Mesendoderm (in vitro differentiated cells): Measurements from ENCODE around the gene LZTS3.

Source experiments
- DNase-seq: peaks from one replicate; pipeline ENCODE4 v3.0.0; 2013
- H2AK5ac ChIP-seq: 2 replicates; pipeline ENCODE4 v1.6.1; 2013; ENCODE audit warnings: low read length, inconsistent platforms
- H2BK120ac ChIP-seq: 2 replicates; pipeline ENCODE4 v1.6.1; 2013; ENCODE audit warnings: low read depth, mild to moderate bottlenecking, low read length, moderate library complexity, mixed read lengths
- H2BK15ac ChIP-seq: replicated peaks from 2 replicates; pipeline ENCODE4 v1.6.1; 2013; ENCODE audit warnings: low read depth, mild to moderate bottlenecking, moderate library complexity
- H2BK5ac ChIP-seq: 2 replicates; pipeline ENCODE4 v1.6.1; 2013; ENCODE audit warnings: low read length, inconsistent platforms
- H3K18ac ChIP-seq: 2 replicates; pipeline ENCODE4 v1.6.1; 2013; ENCODE audit warnings: mild to moderate bottlenecking, low read length, mixed read lengths
- H3K23ac ChIP-seq: one replicate; pipeline ENCODE4 v1.6.1; 2013; ENCODE audit warnings: low read length
- H3K27ac ChIP-seq: 2 replicates; pipeline ENCODE4 v1.5.1; 2013; ENCODE audit warnings: low read depth, mild to moderate bottlenecking, inconsistent platforms, low read length, moderate library complexity
- H3K27me3 ChIP-seq: 2 replicates; pipeline ENCODE4 v1.6.1; 2013; ENCODE audit warnings: low read length, control low read depth, mild to moderate bottlenecking, inconsistent platforms; ENCODE audit not compliant: insufficient read depth, poor library complexity
- H3K36me3 ChIP-seq: 2 replicates; pipeline ENCODE4 v1.6.1; 2013; ENCODE audit warnings: low read length, inconsistent platforms; ENCODE audit not compliant: control insufficient read depth, insufficient read depth
- H3K4ac ChIP-seq: one replicate; pipeline ENCODE4 v1.6.1; 2013; ENCODE audit warnings: low read depth, mild to moderate bottlenecking, low read length, moderate library complexity
- H3K4me1 ChIP-seq: 2 replicates; pipeline ENCODE4 v1.6.1; 2013; ENCODE audit warnings: low read depth, low read length, inconsistent platforms; ENCODE audit not compliant: control insufficient read depth
- H3K4me2 ChIP-seq: 2 replicates; pipeline ENCODE4 v1.6.1; 2013; ENCODE audit warnings: low read length
- H3K4me3 ChIP-seq: 2 replicates; pipeline ENCODE4 v1.5.1; 2013; ENCODE audit warnings: mild to moderate bottlenecking, low read length
- H3K56ac ChIP-seq: one replicate; pipeline ENCODE4 v1.6.1; 2013; ENCODE audit warnings: low read length
- H3K79me1 ChIP-seq: 2 replicates; pipeline ENCODE4 v1.6.1; 2013; ENCODE audit warnings: low read length, inconsistent platforms
- H3K79me2 ChIP-seq: 2 replicates; pipeline ENCODE4 v1.6.1; 2013; ENCODE audit warnings: mild to moderate bottlenecking, low read length; ENCODE audit not compliant: control insufficient read depth, insufficient read depth
- H3K9ac ChIP-seq: 2 replicates; pipeline ENCODE4 v1.6.1; 2013; ENCODE audit warnings: low read length, inconsistent platforms
- H4K5ac ChIP-seq: one replicate; pipeline ENCODE4 v1.6.1; 2013; ENCODE audit warnings: low read length
- H4K8ac ChIP-seq: one replicate; pipeline ENCODE4 v1.6.1; 2013; ENCODE audit warnings: low read depth, mild to moderate bottlenecking, control low read depth, low read length, moderate library complexity
- WGBS: extraction: QIAGEN DNeasy Blood & Tissue Kit; methylation state at CpG from one replicate; pipeline ENCODE4 v1.1.7; 2013; ENCODE audit warnings: low lambda C conversion rate, missing lambda C conversion rate; ENCODE audit not compliant: insufficient coverage; ENCODE audit errors: extremely low coverage; 5-methylcytosine and 5-hydroxymethylcytosine counted together

LZTS3 gene

GRCh38 chr20:3194617-3195280 lies 21.4 kb upstream of the LZTS3 start:
- no peak for DNase-seq
- H3K27me3 ChIP-seq = no peaks in the 10 kb centered on the region
- H3K4me1 ChIP-seq = no peaks in the 10 kb centered on the region
- no peak overlapping the region for H3K18ac ChIP-seq
- no peak overlapping the region for H3K4ac ChIP-seq
- H4K5ac ChIP-seq = no peak overlapping the region
- H3K27ac ChIP-seq = no peak overlapping the region
- H3K79me2 ChIP-seq = no peaks in the 10 kb centered on the region
- no peak overlapping the region for H2BK15ac ChIP-seq
- H3K9ac ChIP-seq = no peak overlapping the region
- no peak overlapping the region for H3K56ac ChIP-seq
- H3K4me3 ChIP-seq = no peak overlapping the region
- no peak overlapping the region for H3K23ac ChIP-seq
- H4K8ac ChIP-seq = no peak overlapping the region
- no peak overlapping the region for H3K4me2 ChIP-seq
- no CpG with 5 or more reads among the region's 10 CpGs for WGBS
- H2BK5ac ChIP-seq = no peak overlapping the region
- peaks cover 12% of the 10 kb centered on the region for H3K36me3 ChIP-seq
- no peak overlapping the region for H2BK120ac ChIP-seq
- H3K79me1 ChIP-seq = no peaks in the 10 kb centered on the region
- H2AK5ac ChIP-seq = no peak overlapping the region

GRCh38 chr20:3193806-3194616 lies 20.7 kb upstream of the LZTS3 start:
- Histone ChIP-seq H3K23ac (no peak overlapping the region), H3K4me1 (no peaks in the 10 kb centered on the region), H2BK5ac (no peak overlapping the region), H4K8ac (no peak overlapping the region), H2BK15ac (no peak overlapping the region), H3K27ac (no peak overlapping the region), H3K4me3 (no peak overlapping the region), H3K56ac (no peak overlapping the region), H2BK120ac (no peak overlapping the region), H3K9ac (no peak overlapping the region), H3K4ac (no peak overlapping the region), H3K4me2 (no peak overlapping the region), H3K79me1 (no peaks in the 10 kb centered on the region), H2AK5ac (no peak overlapping the region), H3K27me3 (no peaks in the 10 kb centered on the region), H3K36me3 (peaks cover 8% of the 10 kb centered on the region), H4K5ac (no peak overlapping the region), H3K79me2 (no peaks in the 10 kb centered on the region), H3K18ac (no peak overlapping the region)
- no peak for DNase-seq
- no CpG with 5 or more reads among the region's 14 CpGs for WGBS

DNA sequence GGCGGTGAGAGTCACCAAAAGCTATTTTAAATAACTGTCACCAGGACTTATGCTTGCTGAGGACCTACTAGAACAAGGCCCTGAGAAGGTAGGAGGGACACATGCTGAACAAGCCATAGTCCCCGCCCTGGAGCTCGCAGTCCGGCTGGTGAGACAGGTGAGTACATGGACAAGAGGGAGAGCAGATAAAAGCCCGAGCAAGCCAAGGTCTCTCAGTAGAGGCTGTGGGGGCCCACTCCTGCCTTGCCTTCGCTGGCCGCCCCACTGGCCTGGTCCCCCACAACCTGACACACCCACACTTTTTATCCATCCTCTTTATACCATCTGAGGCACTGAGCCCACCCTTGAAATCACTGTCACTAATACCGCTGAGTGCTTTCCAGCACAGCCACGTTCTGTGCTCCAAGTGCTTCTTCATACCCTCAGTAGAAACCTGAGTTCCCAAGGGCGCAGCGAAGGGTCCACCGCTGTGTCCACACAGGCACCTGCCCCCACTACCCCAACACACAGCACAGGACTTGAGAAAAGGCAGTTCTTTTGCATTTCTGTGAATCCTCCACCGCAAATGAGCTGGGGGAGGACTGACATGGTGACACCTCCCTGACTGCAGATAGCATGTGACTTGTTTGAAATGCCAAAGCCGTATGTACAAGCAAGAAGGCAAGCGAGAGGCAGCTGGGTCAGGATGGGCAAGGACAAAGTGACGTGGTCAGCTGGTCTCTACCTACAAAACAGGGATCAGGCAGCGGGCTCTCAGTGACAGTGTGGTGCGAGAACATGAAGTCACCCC lies 19.1 kb upstream of the LZTS3 start:
- Histone ChIP-seq H3K4ac (no peak overlapping the region), H4K8ac (no peak overlapping the region), H3K56ac (no peak overlapping the region), H3K4me2 (no peak overlapping the region), H3K79me1 (no peaks in the 10 kb centered on the region), H2BK5ac (no peak overlapping the region), H4K5ac (no peak overlapping the region), H3K36me3 (peaks cover 8% of the 10 kb centered on the region), H3K9ac (no peak overlapping the region), H2BK15ac (no peak overlapping the region), H3K4me3 (no peak overlapping the region), H2BK120ac (no peak overlapping the region), H2AK5ac (no peak overlapping the region), H3K23ac (no peak overlapping the region), H3K27ac (no peak overlapping the region), H3K4me1 (no peaks in the 10 kb centered on the region), H3K27me3 (no peaks in the 10 kb centered on the region), H3K79me2 (no peaks in the 10 kb centered on the region), H3K18ac (no peak overlapping the region)
- WGBS = no CpG with 5 or more reads among the region's 18 CpGs
- no peak for DNase-seq

- peak; percentile 32 for DNase-seq
- Histone ChIP-seq H3K23ac (no peak overlapping the region), H2AK5ac (no peak overlapping the region), H2BK120ac (no peak overlapping the region), H3K4ac (no peak overlapping the region), H3K4me1 (no peaks in the 10 kb centered on the region), H3K27ac (no peak overlapping the region), H3K4me2 (no peak overlapping the region), H2BK5ac (no peak overlapping the region), H3K18ac (no peak overlapping the region), H3K27me3 (no peaks in the 10 kb centered on the region), H3K4me3 (no peak overlapping the region), H3K79me1 (no peaks in the 10 kb centered on the region), H3K79me2 (no peaks in the 10 kb centered on the region), H3K9ac (no peak overlapping the region), H4K5ac (no peak overlapping the region), H3K56ac (no peak overlapping the region), H3K36me3 (peaks cover 7% of the 10 kb centered on the region), H2BK15ac (no peak overlapping the region), H4K8ac (no peak overlapping the region)
- WGBS = no CpG with 5 or more reads among the region's 14 CpGs
Observed at GRCh38 chr20:3190681-3191111, 17.3 kb upstream of the LZTS3 start.

DNA sequence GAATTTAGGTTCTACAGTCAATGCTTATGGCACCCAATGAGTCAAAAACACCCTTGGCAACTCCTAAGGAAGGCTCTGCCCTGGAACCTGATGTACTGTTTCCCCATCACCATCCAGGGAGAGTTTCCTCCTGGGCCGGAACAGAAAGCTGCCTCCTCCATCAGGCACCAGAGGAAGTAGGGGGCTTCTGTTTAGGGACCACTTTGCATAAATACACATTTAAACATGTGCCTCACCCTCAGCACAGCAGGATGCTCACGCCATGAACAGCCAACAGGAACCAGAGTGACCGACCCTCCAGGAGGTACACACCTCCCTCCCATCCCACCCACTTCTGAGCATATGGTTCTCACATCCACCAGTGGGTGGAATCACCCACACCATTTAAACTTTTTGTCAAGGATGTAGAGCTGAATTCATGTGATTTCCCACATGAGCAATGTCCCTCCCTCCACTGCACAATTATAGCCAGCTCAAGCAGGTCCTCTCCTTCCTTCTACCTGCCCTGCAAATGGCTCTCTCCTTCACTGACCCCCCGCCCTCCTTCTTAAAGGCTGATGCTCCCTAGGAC lies 16.3 kb upstream of the LZTS3 start:
- Histone ChIP-seq H3K4me1 (no peaks in the 10 kb centered on the region), H3K18ac (no peak overlapping the region), H4K5ac (no peak overlapping the region), H3K79me1 (no peaks in the 10 kb centered on the region), H3K4me3 (no peak overlapping the region), H2BK5ac (no peak overlapping the region), H3K23ac (no peak overlapping the region), H3K4ac (no peak overlapping the region), H3K27ac (no peak overlapping the region), H3K27me3 (no peaks in the 10 kb centered on the region), H2BK15ac (no peak overlapping the region), H3K9ac (no peak overlapping the region), H3K79me2 (no peaks in the 10 kb centered on the region), H3K4me2 (no peak overlapping the region), H3K36me3 (peaks cover 2% of the 10 kb centered on the region), H2AK5ac (no peak overlapping the region), H4K8ac (no peak overlapping the region), H3K56ac (no peak overlapping the region), H2BK120ac (no peak overlapping the region)
- DNase-seq = no peak
- no CpG with 5 or more reads among the region's 4 CpGs for WGBS
